H1 (cell line): ENCODE results near the gene NR5A1. TPM values are rescaled to one million over a fixed set of nuclear protein-coding genes. Genes with fewer than 3 reads are reported as not detected.

Source experiments
- CTCF ChIA-PET: fragments of 300-600 bp; sonication (Branson Sonifier 250); formaldehyde crosslinking; loops from one replicate; lab custom pipeline; 2021; ENCODE audit not compliant: partially characterized antibody; lab: Charles Lee
- POLR2A ChIA-PET: fragments of 300-600 bp; sonication (Branson Sonifier 250); formaldehyde crosslinking; loops from one replicate; lab custom pipeline; 2021; ENCODE audit warnings: inconsistent platforms; ENCODE audit not compliant: partially characterized antibody; lab: Charles Lee
- DNase-seq, 2 experiments: peaks; one replicate each; pipeline versions ENCODE4 v3.0.0 to v3.0.0-alpha.2; 2010 to 2022; ENCODE audit warnings: low spot score in 2 of 2, low read depth in 1 of 2, mixed read lengths in 1 of 2
- FAIRE-seq: peaks from 2 replicates; lab custom pipeline; 2011; peaks lifted over from hg19 to GRCh38; lab: Jason Lieb, UNC
- H2AFZ ChIP-seq: 2 replicates; pipeline ENCODE4 v1.8.1; 2012; ENCODE audit warnings: low read length, inconsistent platforms
- H2AK5ac ChIP-seq: 2 replicates; pipeline ENCODE4 v1.6.1; 2013; ENCODE audit warnings: low read depth, low read length
- H2BK120ac ChIP-seq: replicated peaks from 2 replicates; pipeline ENCODE3; 2013; ENCODE audit warnings: low read depth, low read length, inconsistent platforms
- H2BK12ac ChIP-seq: 2 replicates; pipeline ENCODE4 v1.6.1; 2013; ENCODE audit warnings: low read depth, low read length
- H2BK15ac ChIP-seq: 2 replicates; pipeline ENCODE4 v1.6.1; 2013; ENCODE audit warnings: low read length
- H2BK20ac ChIP-seq: 2 replicates; pipeline ENCODE4 v1.6.1; 2013; ENCODE audit warnings: low read length
- H2BK5ac ChIP-seq: 2 replicates; pipeline ENCODE4 v1.6.1; 2013; ENCODE audit warnings: low read depth, low read length
- H3K14ac ChIP-seq: 2 replicates; pipeline ENCODE4 v1.6.1; 2013; ENCODE audit warnings: inconsistent platforms; ENCODE audit not compliant: insufficient read length
- H3K18ac ChIP-seq: 2 replicates; pipeline ENCODE4 v1.6.1; 2013; ENCODE audit warnings: low read length; ENCODE audit errors: extremely low read depth
- H3K23ac ChIP-seq: 2 replicates; pipeline ENCODE4 v1.6.1; 2013; ENCODE audit warnings: inconsistent platforms; ENCODE audit not compliant: insufficient read length
- H3K23me2 ChIP-seq: 2 replicates; pipeline ENCODE4 v1.6.1; 2013; ENCODE audit warnings: low read depth, low read length
- H3K27ac ChIP-seq: 2 replicates; pipeline ENCODE4 v1.6.1; 2011; ENCODE audit warnings: low read depth, low read length, inconsistent platforms
- H3K27me3 ChIP-seq, 4 experiments: replicated peaks in 1 of 4; 1 replicate in 1 of 4; 2 replicates in 3 of 4; pipeline versions ENCODE4 v1.6.1 to v1.8.1; 2011 to 2013; ENCODE audit warnings: low read length in 3 of 4, mild to moderate bottlenecking in 3 of 4, inconsistent platforms in 2 of 4, mixed read lengths in 2 of 4, moderate library complexity in 1 of 4; ENCODE audit not compliant: control insufficient read depth in 3 of 4, insufficient read depth in 3 of 4; ENCODE audit errors: extremely low read depth in 1 of 4
- H3K36me3 ChIP-seq, 4 experiments: 2 replicates each; pipeline versions ENCODE4 v1.6.1 to v1.8.1; 2011 to 2013; ENCODE audit warnings: mild to moderate bottlenecking in 4 of 4, low read length in 3 of 4, moderate library complexity in 2 of 4, control low read depth in 1 of 4, inconsistent platforms in 1 of 4; ENCODE audit not compliant: insufficient read depth in 4 of 4, control insufficient read depth in 2 of 4
- H3K4ac ChIP-seq: replicated peaks from 2 replicates; pipeline ENCODE3; 2013; ENCODE audit warnings: low read length, low read depth, mixed read lengths, inconsistent platforms; ENCODE audit not compliant: insufficient read length
- H3K4me1 ChIP-seq, 4 experiments: replicated peaks in 1 of 4; 1 replicate in 1 of 4; 2 replicates in 3 of 4; pipeline versions ENCODE4 v1.6.1 to v1.8.1; 2011 to 2013; ENCODE audit warnings: low read length in 3 of 4, inconsistent platforms in 2 of 4, mixed read lengths in 1 of 4; ENCODE audit not compliant: insufficient read depth in 4 of 4, control insufficient read depth in 3 of 4
- H3K4me2 ChIP-seq, 2 experiments: 2 replicates each; pipeline versions ENCODE4 v1.6.1 to v1.8.1; 2011 to 2013; ENCODE audit warnings: low read depth in 2 of 2, low read length in 2 of 2, control low read depth in 1 of 2, inconsistent platforms in 1 of 2, mild to moderate bottlenecking in 1 of 2; ENCODE audit not compliant: insufficient read depth in 1 of 2
- H3K4me3 ChIP-seq, 4 experiments: fragments of 200-600, 300-600 bp in 1 of 4; sonication (generic), shearing (Covaris generic), sonication (Bioruptor Twin) in 1 of 4; 2 replicates each; pipeline versions ENCODE4 v1.5.1 to v1.8.1; 2011 to 2016; ENCODE audit warnings: low read length in 4 of 4, low read depth in 3 of 4, control low read depth in 2 of 4, inconsistent platforms in 2 of 4, mild to moderate bottlenecking in 2 of 4, mixed read lengths in 1 of 4, moderate library complexity in 1 of 4; ENCODE audit not compliant: insufficient read depth in 2 of 4; ENCODE audit errors: extremely low read depth in 1 of 4
- H3K56ac ChIP-seq: replicated peaks from 2 replicates; pipeline ENCODE3; 2013; ENCODE audit warnings: low read depth, mild to moderate bottlenecking, mixed read lengths, low read length, inconsistent platforms; ENCODE audit not compliant: insufficient read length
- H3K79me1 ChIP-seq: 2 replicates; pipeline ENCODE4 v1.6.1; 2013; ENCODE audit warnings: low read depth, low read length, control low read depth
- H3K79me2 ChIP-seq, 2 experiments: 2 replicates each; pipeline versions ENCODE4 v1.6.1 to v1.8.1; 2012 to 2013; ENCODE audit warnings: low read length in 2 of 2, mild to moderate bottlenecking in 2 of 2, inconsistent platforms in 1 of 2; ENCODE audit not compliant: insufficient read depth in 2 of 2, control insufficient read depth in 1 of 2
- H3K9ac ChIP-seq, 4 experiments: replicated peaks in 1 of 4; 1 replicate in 1 of 4; 2 replicates in 3 of 4; pipeline versions ENCODE4 v1.6.1 to v1.8.1; 2011 to 2013; ENCODE audit warnings: low read depth in 3 of 4, low read length in 3 of 4, control low read depth in 2 of 4, mild to moderate bottlenecking in 2 of 4, moderate library complexity in 2 of 4, inconsistent platforms in 1 of 4; ENCODE audit errors: extremely low read depth in 1 of 4
- H3K9me3 ChIP-seq, 2 experiments: 2 replicates each; pipeline versions ENCODE4 v1.6.1 to v1.8.1; 2012 to 2013; ENCODE audit warnings: mild to moderate bottlenecking in 2 of 2, moderate library complexity in 2 of 2, control low read depth in 1 of 2, inconsistent platforms in 1 of 2, low read depth in 1 of 2, low read length in 1 of 2, mixed read lengths in 1 of 2; ENCODE audit not compliant: insufficient read depth in 2 of 2
- H4K20me1 ChIP-seq, 2 experiments: replicated peaks in 1 of 2; 2 replicates each; pipeline versions ENCODE3 to v1.8.1; 2011 to 2013; ENCODE audit warnings: inconsistent platforms in 2 of 2, low read length in 2 of 2, mild to moderate bottlenecking in 1 of 2; ENCODE audit not compliant: insufficient read depth in 2 of 2, control insufficient read depth in 1 of 2
- H4K5ac ChIP-seq: 2 replicates; pipeline ENCODE4 v1.6.1; 2013; ENCODE audit warnings: low read length, low read depth, mixed read lengths, inconsistent platforms; ENCODE audit not compliant: insufficient read length
- H4K8ac ChIP-seq: 2 replicates; pipeline ENCODE4 v1.8.0; 2013; ENCODE audit warnings: mild to moderate bottlenecking, moderate library complexity, low read length, inconsistent platforms; ENCODE audit not compliant: insufficient read depth; ENCODE audit errors: extremely low read depth
- H4K91ac ChIP-seq: replicated peaks from 2 replicates; pipeline ENCODE3; 2013; ENCODE audit warnings: low read length, mixed read lengths, inconsistent platforms; ENCODE audit not compliant: insufficient read length
- RNF2 ChIP-seq: fragments of 200-900, 300-1000 bp; sonication (generic); IDR thresholded peaks from 2 replicates; pipeline ENCODE4 v1.7.1; 2016; ENCODE audit warnings: borderline replicate concordance, low read depth, mild to moderate bottlenecking, antibody characterized with exemption, low read length; ENCODE audit not compliant: poor library complexity, severe bottlenecking; ENCODE audit errors: missing control alignments
- RXRA ChIP-seq: IDR thresholded peaks from 2 replicates; pipeline ENCODE4 v1.6.1; 2011; ENCODE audit warnings: low read depth, mild to moderate bottlenecking, low read length, moderate library complexity; ENCODE audit not compliant: insufficient read depth
- WGBS, 2 experiments: shearing (Covaris generic) in 1 of 2; methylation state at CpG; one replicate each; pipeline versions ENCODE4 v1.1.6 to v1.1.7; 2013 to 2015; ENCODE audit warnings: low lambda C conversion rate in 2 of 2, mixed read lengths in 2 of 2, inconsistent platforms in 1 of 2, low coverage in 1 of 2, missing lambda C conversion rate in 1 of 2; ENCODE audit not compliant: insufficient replicate concordance in 2 of 2, insufficient coverage in 1 of 2, insufficient read length in 1 of 2; ENCODE audit errors: extremely low coverage in 1 of 2, missing lambda C conversion rate in 1 of 2; 5-methylcytosine and 5-hydroxymethylcytosine counted together
- polyA plus RNA-seq, 7 experiments: library from polyadenylated mRNA; depleted of rRNA in 3 of 7; stranded (reverse) in 5 of 7; unstranded in 2 of 7; fragments of >200 nt in 5 of 7; fragments of 200-250 nt in 2 of 7; gene quantifications; 1 replicate in 5 of 7; 2 replicates in 1 of 7; 4 replicates in 1 of 7; pipeline versions ENCODE4 v1.2.1 to v1.2.3, GENCODE V29; 2011 to 2013; ENCODE audit warnings: missing spikeins in 2 of 7, mixed read lengths in 2 of 7
- total RNA-seq: library from RNA; stranded (reverse); fragmentation: NEBNext Ultra II Directional; extraction: Animal tissue kit (Norgen Biotek cat#: 25700); gene quantifications from 2 replicates; pipeline ENCODE4 v1.2.1, GENCODE V29; 2021
- TF ChIP-seq, protein P1 (sequence below), 3 experiments: IDR thresholded peaks; 1 replicate in 2 of 3; 2 replicates in 1 of 3; pipeline versions ENCODE4 v1.5.1 to v1.6.1; 2011; ENCODE audit warnings: low read length in 3 of 3, mild to moderate bottlenecking in 3 of 3, inconsistent platforms in 2 of 3, low read depth in 1 of 3, moderate library complexity in 1 of 3; ENCODE audit not compliant: insufficient read depth in 1 of 3; ENCODE audit errors: control extremely low read depth in 1 of 3

NR5A1 gene
- total and polyA plus RNA-seq, 2 of the 8 experiments (the other 6 are each of a cell fraction or from before 2014, with no cell fraction given): 0.29 to 0.58 TPM

DNA sequence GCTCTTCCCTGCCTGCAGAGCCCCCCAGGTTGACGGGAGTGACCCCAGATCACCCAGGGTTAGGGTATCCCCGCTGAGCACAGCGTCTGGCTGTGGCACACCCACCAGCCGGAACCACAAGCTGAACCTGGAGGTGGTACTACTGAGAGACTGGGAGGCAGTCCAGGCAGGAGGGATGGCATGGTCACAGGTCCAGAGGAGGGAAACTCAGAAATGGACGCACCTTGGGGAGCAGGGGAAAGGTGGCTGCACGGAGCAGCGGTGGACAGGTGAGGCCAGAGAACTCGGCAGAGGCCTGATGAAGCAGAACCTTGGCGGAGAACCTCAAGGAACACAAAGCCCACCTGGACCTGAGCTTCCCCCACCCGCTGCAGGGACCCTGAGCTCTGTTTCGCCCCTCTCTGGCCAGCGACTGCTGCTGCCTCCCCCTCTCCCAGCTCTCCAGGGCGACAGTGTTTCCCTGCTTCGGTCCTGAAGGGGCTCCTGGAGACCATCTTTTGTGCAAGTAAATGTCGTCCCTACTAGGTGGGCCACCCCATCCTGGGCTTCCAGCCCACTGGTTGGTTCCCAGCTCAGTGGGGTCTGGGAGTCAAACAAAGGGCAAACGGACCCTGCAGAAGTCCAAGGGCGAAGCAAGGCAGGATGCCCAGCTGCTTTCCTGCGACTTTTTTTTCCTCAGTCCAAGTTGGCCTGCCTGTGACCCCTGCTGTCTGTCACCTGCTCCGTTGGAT lies 56.1 kb downstream of the NR5A1 start:
- no peaks in the 10 kb centered on the region for H3K79me2 ChIP-seq
- H3K23me2 ChIP-seq: peaks cover 13% of the 10 kb centered on the region; the same call in 1 of the 2 replicates
- peak overlapping the region; percentile 53; the same call in 1 of the 2 replicates for H2BK12ac ChIP-seq
- ChIA-PET CTCF (interaction anchor here (0.6 to 2.7 kb wide), 13 partner anchors 12 to 86 kb away, joined by 3 to 10 read pairs (median 3); no protein-coding TSS in a partner anchor), POLR2A (interaction anchor here (1.2 kb wide), 1 partner anchor 48 kb away, joined by 4 read pairs; no protein-coding TSS in a partner anchor)
- peaks cover 0 to 3% (median 0%) of the 10 kb centered on the region in 4 experiments; a peak in 1 of 8 replicates for H3K36me3 ChIP-seq
- peak overlapping the region in 2 of 4 experiments; percentile 6 to 16; a peak in 2 of 7 replicates for H3K9ac ChIP-seq
- H4K20me1 ChIP-seq: no peaks in the 10 kb centered on the region
- H4K5ac ChIP-seq: no peak overlapping the region
- H3K79me1 ChIP-seq: no peaks in the 10 kb centered on the region
- H2BK15ac ChIP-seq: peak overlapping the region; percentile 92; the same call in 1 of the 2 replicates
- H3K27me3 ChIP-seq: peaks cover 10 to 33% (median 25%) of the 10 kb centered on the region in 4 experiments
- FAIRE-seq (no peak), DNase-seq (no peak)
- peak overlapping the region; percentile 6 for H3K56ac ChIP-seq
- H2BK120ac ChIP-seq: no peak overlapping the region
- H3K4me1 ChIP-seq: peaks cover 0 to 20% (median 14%) of the 10 kb centered on the region in 4 experiments; a peak in 6 of 7 replicates
- no peak overlapping the region for H3K4ac ChIP-seq
- 69% methylated on average over 19 of the region's 19 CpGs; no CpG with 5 or more reads in 1 of the 2 experiments for WGBS, 2 experiments
- H3K23ac ChIP-seq: no peak overlapping the region
- peak overlapping the region; percentile 90; the same call in 1 of the 2 replicates for H2AFZ ChIP-seq
- peaks cover 0 to 4% of the 10 kb centered on the region in 2 experiments; a peak in 2 of 4 replicates for H3K9me3 ChIP-seq
- peak; percentile 42 for TF ChIP-seq RNF2
- TF ChIP-seq RXRA: no peak
- TF ChIP-seq, protein P1, sequence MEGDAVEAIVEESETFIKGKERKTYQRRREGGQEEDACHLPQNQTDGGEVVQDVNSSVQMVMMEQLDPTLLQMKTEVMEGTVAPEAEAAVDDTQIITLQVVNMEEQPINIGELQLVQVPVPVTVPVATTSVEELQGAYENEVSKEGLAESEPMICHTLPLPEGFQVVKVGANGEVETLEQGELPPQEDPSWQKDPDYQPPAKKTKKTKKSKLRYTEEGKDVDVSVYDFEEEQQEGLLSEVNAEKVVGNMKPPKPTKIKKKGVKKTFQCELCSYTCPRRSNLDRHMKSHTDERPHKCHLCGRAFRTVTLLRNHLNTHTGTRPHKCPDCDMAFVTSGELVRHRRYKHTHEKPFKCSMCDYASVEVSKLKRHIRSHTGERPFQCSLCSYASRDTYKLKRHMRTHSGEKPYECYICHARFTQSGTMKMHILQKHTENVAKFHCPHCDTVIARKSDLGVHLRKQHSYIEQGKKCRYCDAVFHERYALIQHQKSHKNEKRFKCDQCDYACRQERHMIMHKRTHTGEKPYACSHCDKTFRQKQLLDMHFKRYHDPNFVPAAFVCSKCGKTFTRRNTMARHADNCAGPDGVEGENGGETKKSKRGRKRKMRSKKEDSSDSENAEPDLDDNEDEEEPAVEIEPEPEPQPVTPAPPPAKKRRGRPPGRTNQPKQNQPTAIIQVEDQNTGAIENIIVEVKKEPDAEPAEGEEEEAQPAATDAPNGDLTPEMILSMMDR (IDR thresholded peaks at IDR 0.05; ENCODE audit: control extremely low read depth in 1 of 3, insufficient read depth in 1 of 3, low read depth in 1 of 3, low read length in 3 of 3): no peak
- H4K8ac ChIP-seq: peak overlapping the region; percentile 73
- no peak overlapping the region for H3K14ac ChIP-seq
- H3K4me2 ChIP-seq: peak overlapping the region; percentile 80
- H2BK5ac ChIP-seq: 0 out of 2 replicates have a peak overlapping the region, but pooled peaks have one; percentile 18
- no peak overlapping the region for H4K91ac ChIP-seq
- H2AK5ac ChIP-seq: peak overlapping the region; percentile 47; the same call in 1 of the 2 replicates
- H3K4me3 ChIP-seq: peak overlapping the region; percentile 20 to 63 (median 42); a peak in 7 of 8 replicates
- no peak overlapping the region for H3K27ac ChIP-seq
- peak overlapping the region; percentile 26; the same call in 1 of the 2 replicates for H3K18ac ChIP-seq
- 0 out of 2 replicates have a peak overlapping the region, but pooled peaks have one; percentile 21 for H2BK20ac ChIP-seq
